Left forelimb (tissue), 1 donor: ENCODE measurements around the gene AIFM2.
"Not testable (repeated sequence)": the region's sequence is repeated elsewhere in the genome, so short reads cannot be mapped to it uniquely, and the experiment has no call there.

ENCODE experiments used
- DNase-seq: peaks from one replicate; pipeline ENCODE4 v3.0.0-alpha.2; 2018; ENCODE audit warnings: low spot score

The AIFM2 gene

DNA sequence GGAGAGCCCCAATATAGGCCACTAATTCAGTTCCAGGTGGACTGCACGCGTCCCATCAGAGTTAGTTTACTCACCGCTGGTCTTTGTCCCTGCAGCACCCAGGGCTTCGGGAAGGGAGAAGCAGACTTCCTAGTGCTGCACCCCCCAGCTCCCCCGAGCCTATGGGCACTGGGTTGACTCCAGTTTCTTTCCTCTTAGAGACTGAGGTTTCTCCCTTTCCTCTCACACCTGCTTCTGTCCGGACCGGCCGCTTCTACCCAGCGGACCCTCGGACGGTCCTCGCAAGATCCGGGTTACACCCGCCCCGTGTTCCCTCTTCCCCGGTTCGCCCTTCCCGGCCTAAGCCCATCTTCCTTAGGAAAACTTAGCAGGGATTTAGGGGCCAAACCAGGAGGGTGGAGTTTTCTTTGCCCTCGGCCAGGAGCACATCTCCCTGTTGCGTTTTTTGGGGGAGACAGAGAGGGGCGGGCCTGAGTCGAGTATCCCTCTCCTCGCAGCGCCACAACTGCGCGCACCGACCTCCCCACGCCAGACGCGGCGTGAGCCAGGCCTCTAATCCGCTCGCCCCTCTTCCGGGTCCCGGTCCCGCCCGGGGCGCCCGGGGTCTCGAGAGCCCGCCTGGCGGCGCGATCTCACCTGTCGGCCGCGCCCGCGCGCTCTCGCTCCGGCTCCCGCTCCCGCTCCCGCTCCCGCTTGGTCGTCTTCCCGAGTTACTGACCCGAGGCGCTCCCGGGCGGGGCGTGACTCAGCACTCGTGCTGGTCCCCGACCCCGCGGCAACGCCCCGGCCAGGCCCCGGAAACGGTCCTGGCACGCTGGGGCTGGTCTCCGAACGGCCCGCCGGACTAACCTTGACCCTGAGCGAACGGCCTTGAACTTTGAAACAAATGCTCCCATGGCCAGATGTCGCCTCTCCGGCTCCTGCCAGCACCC lies at the start of gene AIFM2:
AIFM2 (minus strand) TSS at position 728 of the 932 bp plus-strand sequence. CDS start 8,741 bp downstream, outside the sequence.
- no peak for DNase-seq

DNA sequence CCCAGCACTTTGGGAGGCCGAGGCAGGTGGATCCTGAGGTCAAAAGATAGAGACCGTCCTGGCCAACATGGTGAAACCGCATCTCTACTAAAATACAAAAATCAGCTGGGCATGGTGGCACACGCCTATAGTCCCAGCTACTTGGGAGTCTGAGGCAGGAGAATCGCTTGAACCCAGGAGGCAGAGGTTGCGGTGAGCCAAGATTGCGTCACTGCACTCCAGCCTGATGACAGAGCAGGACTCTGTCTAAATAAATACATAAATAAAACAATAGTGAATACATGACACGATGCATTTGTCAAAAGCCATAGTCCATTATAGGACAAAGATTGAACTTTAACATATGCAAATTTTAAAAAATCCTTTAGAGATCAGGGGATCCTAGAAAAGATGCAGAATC lies 46.6 kb upstream of the AIFM2 start:
- not testable (repeated sequence) for DNase-seq

DNA sequence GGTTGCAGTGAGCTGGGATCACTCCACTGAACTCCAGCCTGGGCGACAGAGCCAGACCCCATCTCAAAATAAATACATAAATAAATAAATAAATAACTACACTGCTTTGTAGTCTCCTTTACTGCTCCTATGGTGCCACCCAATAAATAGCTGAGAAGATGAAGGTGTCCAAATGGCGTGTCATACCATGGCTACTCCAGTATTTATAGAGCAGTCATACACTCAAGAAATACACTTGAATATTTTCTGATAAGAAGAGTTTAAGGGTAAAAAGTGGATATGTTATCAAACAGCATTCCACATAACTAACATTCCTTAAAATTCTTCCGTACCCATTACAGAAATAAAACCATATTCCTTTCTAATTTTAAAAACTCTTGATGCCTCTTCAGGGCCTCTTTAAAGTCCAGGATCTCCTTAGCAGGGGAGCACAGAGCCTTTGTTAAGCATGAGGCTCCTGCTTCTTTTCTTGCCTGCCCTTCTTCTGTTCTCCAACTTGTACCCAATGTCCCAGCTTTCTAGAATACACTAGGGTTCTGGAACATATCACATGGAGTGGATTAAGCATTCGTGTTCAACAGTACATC lies 45.6 kb upstream of the AIFM2 start:
- no peak for DNase-seq

DNA sequence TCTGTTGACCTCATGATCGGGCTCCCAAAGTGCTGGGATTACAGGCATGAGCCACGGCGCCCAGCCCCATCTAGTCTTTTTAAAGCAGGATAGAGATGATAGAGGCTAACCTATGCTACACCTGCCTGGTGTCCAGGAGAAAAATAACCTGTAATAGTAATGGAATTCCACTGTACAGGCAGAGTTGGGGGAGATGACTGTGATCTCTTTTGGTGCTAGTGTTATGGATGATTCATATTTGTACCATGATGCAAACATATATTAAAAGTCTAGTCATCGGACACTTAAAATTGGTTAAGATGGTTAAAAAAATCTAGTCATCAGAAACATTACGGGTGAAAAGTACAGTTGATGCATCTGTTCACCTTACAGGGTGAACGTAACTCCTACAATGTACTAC lies 43.8 kb upstream of the AIFM2 start:
- no peak for DNase-seq

DNA sequence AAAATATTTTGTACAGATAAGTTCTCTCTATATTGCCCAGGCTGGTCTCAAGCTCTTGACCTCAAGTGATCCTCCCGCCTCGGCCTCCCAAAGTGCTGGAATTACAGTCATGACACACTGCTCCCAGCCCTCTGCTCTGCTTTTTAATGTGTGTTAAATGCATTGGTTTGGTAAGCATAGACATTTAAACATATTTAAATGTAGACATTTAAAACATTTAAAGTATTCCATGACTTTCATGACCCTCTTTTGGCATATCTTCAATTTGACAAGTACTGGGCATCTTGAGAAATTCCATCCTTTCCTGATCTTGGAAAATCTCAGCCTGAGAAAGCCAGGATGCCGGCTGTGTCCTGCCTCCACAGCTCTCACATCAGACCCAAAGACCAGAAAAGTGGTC lies 42.9 kb upstream of the AIFM2 start:
- no peak for DNase-seq

DNA sequence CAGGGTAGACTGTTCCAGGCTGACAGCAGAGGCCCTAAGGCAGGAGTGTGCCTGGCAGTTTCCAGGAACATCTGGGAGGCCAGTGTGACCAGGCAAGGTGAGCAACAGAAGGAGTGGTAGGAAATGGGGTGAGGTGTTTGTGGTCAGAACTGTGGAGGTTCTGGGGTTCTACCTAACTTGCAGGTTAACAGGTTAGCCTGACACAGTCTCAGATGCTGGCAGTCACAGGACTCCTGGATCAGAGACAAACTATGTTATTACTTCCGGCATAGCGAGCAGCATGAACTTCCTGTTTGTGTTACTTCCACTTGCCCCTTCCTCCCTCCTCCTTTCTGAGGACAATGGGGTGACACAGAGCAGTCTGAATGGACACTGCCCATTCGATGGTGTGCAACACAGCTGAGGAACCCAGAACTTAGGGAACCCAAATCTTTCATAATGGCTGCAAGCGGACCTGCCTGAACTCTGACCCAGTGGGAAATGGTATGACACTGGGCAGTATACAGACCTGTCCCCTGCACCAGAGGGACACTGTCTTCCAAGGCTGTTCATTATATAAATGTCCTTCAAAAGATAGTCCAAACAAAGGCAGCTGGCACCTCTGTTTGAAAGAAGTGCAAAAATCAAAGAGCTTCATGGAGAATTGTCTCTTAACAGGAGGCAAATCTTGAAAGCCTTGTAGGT lies 41.6 kb upstream of the AIFM2 start:
- no peak for DNase-seq

DNA sequence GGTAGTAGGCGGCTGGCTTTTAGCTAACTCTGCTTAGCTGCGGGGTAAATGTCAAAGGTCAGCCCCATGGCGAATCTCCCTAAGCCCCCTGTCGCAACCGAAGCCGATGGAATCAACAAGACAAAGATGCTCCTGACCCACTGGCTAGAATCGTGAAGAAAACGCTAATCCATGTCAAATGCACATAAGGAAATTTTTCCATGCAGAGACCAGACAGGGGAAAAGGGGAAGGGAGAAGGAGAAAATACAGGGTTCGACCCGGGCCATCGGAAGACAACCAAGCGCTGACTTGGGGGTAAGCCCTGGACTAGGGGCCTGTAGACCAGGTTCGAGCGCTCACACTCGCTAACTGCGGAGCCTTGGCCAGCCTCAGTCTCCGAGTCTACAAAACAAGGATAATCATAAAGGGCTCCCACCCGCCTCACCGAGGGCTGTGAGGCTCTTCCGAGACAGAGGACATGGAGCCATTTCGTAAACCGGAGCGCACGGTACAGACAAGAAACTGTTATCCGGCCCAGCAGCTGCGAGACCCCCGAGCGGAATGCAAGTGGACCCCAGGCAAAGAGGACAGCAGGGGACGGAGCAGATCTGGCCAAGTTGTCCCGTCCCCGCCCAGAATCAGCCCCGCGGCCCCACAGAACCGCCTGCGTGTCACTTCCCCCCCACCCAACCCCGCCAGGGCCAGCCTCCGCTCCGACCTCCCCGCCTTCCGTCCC lies 37.2 kb upstream of the AIFM2 start:
- no peak for DNase-seq

DNA sequence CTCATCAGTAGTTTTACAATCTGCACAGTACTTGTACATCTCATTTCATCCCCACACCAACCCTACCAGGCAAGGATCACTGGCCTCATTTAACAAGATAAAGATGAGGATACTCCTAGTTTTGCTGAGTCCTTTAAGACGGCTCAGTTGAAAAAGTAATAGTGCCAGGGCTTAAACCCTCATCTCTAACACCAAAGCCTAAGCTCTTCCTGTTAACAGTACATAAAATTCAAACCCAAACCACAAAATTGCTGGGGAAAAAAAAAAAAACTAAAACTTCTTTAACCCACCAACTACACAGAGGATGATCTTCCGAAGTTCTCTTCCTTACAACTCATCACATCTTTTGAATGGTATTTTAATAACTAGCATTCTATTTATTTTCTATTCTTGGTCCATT lies 36.4 kb upstream of the AIFM2 start:
- DNase-seq = no peak

DNA sequence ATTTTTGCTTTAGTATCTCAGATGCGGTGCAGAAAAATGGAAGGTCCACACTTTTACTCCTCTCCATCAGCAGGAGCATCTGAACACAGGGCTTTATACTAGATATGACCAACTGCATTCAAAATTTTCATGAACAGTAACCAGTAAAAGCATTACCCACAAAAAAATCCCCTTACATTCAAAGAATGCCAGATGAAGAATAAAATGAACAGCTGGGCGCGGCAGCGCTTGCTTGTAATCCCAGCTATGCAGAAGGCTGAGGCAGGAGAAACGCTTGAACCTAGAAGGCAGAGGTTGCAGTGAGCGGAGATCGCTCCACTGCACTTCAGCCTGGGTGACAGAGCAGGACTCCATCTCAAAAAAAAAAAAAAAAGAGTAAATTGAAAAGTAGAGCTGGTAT lies 34.6 kb upstream of the AIFM2 start:
- no peak for DNase-seq

DNA sequence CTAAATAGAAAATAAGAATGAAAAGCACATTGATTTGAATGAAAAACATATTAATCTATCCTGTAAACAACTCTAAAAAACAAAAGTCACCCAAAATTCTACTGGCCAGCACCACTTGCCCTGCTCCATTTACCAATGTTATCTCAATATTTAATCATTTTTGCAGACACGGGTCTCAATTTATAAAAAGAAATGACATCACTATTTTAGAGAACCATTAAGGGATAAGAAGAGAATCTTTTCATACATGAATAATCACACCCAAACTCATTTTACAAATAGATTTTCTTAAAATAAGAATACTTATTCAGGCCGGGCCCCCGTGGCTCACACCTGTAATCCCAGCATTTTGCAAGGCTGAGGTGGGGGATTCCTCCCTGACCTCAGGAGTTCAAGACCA lies 33.8 kb upstream of the AIFM2 start:
- DNase-seq = no peak

DNA sequence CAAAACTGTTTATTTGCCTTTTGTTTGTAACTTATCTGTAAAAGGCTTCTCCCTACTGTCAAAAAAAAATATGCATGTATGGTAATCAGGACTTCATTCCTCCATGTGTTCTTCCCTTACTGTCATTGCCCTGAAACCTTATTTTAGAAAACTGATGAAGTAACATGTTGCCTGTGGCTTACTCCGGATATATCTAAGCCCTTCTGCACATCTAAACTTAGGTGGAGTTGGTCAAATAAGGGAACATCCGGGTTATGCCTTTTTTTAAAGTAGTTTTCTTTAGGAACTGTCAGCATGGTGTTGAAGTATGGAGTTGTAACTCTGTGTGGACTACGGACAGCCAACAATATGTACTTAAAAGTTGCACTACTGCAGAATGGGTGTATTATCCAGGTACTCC lies 31.5 kb upstream of the AIFM2 start:
- DNase-seq = no peak

DNA sequence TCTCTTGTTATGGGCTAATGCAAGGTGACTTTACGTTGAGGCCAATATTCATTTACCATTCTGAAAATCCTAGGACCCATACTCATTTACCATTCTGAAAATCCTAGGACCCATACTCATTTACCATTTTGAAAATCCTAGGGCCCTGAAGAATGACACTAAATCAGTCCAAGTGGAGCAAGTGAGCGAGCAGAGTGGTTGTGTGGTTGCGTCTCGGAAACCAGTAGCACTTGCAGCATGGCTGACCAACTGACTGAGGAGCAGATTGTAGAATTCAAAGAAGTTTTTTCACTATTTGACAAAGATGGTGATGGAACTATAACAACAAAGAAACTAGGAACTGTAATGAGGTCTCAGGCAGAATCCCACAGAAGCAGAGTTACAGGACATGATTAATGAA lies 30.8 kb upstream of the AIFM2 start:
- DNase-seq = no peak

DNA sequence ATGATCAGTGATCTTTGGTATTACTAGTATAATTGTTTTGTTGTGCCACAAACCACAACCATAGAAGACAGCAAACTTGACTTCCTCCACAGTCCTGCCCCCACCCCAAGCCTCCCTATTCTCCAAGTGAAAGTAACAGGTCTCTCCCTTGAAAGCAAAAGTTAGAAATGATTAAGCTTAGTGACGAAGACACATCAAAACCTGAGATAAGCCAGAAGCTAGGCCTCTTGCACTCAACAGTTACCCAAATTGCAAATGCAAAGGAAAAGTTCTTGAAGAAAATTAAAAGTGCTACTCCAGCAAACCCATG lies 30.2 kb upstream of the AIFM2 start:
- DNase-seq = no peak

DNA sequence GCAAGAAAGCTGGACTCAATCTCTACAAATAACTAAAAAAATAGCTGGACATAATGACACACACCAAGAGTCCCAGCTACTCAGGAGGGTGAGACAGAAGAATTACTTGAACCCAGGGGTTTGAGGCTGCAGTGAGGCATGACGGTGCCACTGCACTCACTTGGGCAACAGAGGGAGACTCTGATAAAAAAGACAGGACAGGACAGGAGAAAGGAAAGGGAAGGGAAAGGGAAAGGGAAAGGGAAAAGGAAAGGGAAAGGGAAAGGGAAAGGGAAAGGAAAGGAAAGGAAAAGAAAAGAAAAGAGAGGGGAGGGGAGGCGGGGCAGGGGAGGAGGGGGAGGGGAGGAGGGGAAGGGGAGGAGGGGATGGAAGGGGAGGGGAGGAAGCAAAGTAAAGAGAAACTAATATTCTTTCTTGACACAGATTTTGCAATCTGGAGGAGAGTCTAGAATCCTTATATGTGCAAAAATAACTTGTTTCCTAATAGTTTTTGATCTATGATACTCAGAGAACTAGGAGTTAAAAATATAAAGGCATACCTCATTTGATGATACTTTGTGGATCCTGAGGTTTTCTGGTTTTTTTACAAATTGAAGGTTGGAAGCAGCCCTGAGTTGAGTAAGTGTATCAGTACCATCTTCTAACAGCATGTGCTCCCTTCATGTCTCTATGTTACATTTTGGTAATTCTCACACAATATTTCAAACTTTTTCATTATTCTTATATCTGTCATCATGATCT lies 29.7 kb upstream of the AIFM2 start:
- no peak for DNase-seq

DNA sequence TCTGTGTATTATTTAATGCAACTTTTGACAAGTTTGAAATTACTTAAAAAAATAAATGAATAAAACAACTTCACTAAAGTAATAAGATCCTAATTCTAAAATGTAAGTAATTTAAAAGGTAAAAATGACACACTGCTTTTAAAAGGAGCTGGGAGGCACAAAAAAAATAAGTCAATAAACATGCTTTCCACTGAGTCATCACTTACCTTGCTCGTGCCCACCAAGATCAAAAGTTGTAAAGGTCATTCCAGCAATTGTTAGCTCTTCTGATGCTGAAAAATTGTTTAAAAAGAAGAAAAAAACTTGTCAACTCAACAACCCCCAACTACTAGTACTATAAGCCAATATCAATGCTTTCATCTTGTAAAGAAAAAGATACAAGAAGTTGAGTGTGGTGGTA lies 28.2 kb upstream of the AIFM2 start:
- DNase-seq = no peak

DNA sequence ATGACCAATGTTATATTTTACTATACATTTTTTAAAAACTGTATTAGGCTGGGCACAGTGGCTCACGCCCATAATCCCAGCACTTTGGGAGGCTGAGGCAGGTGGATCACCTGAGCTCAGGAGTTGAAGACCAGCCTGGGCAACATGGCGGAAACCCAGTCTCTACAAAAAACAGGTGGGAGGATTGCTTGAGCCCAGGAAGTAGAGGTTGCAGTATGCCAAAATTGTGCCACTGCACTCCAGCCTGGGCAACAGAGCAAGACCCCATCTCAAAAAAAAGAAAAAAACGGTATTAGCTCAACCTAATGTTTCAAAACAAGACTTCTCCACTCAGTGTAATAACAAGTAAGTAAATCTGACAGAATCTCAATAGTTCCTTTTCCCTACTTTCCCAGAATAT lies 26.7 kb upstream of the AIFM2 start:
- DNase-seq = not testable (repeated sequence)

DNA sequence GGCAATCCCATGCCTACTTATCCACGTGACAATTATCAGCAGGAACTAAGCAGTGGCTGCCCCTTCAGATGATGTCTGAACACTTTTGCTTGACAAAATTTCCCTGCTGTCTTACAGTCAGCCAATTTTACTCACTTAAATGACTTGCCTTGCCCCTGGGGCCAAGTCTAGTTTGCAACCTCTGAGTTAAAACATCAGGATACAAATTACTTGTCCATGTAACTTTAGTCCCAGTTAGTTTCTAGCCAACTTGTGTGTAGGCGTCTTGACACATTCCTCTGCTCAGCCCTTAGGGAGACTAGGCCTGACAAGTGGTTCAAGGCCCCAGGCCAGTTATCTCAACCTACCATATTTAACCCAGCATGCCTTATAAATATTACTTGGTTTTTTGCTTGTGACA lies 25.5 kb upstream of the AIFM2 start:
- no peak for DNase-seq

DNA sequence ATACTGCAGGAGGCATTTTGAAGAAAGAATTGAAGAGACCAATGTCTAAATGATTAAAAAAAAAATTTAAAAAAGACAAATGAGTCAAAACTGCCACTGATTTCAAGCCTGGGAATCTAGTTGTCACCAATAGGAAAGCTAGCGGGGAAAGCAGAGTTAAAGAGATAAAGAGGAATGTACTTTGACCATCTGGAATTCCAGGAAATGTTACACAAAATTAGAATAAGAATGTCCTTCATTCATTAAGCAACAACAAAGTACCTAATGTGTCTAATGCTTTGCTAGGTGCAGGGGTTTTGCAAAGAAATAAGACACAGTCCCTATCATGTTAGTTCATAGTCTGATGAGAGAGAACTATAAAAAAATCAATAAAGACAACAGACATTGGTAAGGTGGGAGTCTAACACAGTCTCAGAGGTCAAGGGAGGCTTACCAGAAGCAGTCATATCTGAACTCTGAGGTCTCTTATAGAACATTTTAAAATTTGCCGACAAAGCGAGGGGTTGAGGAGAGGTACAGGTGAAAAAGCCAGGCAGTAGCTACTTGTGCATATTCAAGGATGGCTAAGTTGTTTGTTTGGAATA lies 22.7 kb upstream of the AIFM2 start:
- DNase-seq = no peak

DNA sequence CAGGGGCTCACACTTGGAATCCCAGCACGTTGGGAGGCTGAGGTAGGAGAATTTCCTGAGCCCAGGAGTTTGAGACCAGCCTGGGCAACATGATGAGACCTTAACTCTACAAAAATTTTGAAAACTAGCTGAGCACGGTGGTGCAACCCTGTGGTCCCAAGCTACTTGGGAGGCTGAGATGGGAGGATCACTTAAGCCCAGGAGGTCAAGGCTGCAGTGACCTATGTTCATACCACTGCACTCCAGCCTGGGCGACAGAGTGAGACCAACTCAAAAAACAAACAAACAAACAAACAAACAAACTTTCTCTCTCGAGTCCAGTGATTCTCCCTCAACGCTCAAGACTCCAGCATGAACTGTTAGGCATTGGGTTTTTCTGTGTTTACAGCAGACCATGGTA lies 15.9 kb upstream of the AIFM2 start:
- DNase-seq = no peak

DNA sequence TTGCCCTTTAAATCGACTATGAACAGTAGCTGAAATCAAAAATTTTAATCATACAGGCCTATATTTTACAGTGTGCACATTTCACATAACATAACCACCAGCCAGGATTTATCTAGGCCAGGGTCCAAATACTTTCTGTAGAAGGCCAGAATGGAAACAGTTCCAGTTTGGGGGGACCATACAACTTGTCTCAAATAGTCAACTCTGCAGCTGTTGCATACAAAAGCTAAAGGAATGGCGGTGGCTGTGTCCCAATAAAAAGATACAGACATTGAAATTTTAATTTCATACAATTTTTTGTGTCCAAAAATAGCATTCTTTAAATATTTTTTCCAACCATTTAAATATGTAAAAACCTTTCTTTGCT lies 14.6 kb upstream of the AIFM2 start:
- no peak for DNase-seq

DNA sequence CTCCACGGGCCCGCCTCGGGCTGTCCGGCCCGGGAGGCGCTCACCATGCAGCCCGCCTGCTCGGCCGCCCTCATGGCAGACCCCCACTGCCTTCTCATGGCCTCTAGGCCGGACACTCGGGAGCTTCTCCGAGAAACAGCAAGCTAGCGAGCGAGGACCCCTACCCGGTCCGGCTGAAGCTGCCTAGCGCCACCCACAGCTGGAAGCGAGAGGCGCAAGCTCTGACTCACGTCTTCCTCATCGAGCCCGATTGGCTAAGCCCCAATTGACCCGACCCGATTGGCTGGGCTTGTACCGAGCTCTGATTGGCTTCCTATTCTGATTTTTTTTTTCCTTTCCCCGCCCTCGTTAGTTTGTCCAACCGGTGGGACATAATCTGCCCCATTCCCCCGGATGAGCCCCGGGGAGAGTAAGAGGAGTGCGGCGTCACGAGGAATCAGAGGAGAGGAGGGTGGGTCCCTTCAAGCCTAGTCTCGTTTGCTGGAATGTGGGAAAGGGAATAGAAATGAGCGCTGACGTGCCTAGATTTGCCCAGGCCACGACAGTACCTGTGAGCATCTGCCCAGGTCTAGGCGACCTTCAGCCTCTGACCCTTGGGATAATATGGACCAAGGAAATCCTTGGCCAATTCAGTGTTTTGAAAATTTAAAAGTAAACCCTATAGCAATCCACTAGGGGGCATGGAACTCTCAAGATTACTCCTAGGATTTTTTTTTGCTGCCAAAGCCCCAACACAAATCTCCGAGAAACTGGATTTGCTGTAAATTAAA lies 14.0 kb upstream of the AIFM2 start, which contains the start of gene TYSND1:
TYSND1 (minus strand) TSS at position 212 of the 770 bp plus-strand sequence; CDS start at position 98, 114 bp downstream.
- peak; percentile 95 for DNase-seq
